Upper lobe of left lung (tissue), 6 donors: ENCODE results near the gene RASIP1. TPM values are rescaled to one million over a fixed set of nuclear protein-coding genes. Genes with fewer than 3 reads are reported as not detected.

Experiments used
- ATAC-seq, 2 donors: fragments of 200-7000 bp; cut with Tn5 transposase; one replicate each; pipeline ENCODE4 v1.9.1; 2022; ENCODE audit warnings: mild to moderate bottlenecking in 2 of 2, moderate library complexity in 2 of 2; ENCODE audit not compliant: low FRiP score in 2 of 2
- DNase-seq, 2 donors: peaks; one replicate each; pipeline ENCODE4 v3.0.0-alpha.2; 2019 to 2020
- H3K27ac ChIP-seq, 4 donors: fragments of 200-600 bp; sonication (generic); one replicate each; pipeline ENCODE4 v1.5.1; 2016 to 2019
- H3K27me3 ChIP-seq, 4 donors: fragments of 200-600 bp; sonication (generic); one replicate each; pipeline ENCODE4 v1.5.1; 2017 to 2019
- H3K36me3 ChIP-seq, 4 donors: fragments of 200-600 bp; sonication (generic); one replicate each; pipeline ENCODE4 v1.5.1; 2016 to 2019
- H3K4me1 ChIP-seq, 4 donors: fragments of 200-600 bp; sonication (generic); one replicate each; pipeline ENCODE4 v1.5.1; 2018 to 2019
- H3K4me3 ChIP-seq, 4 donors: fragments of 200-600 bp; sonication (generic); one replicate each; pipeline ENCODE4 v1.5.1; 2017 to 2019; ENCODE audit warnings: mild to moderate bottlenecking in 2 of 4, moderate library complexity in 1 of 4
- H3K9me3 ChIP-seq, 4 donors: fragments of 200-600 bp; sonication (generic); one replicate each; pipeline ENCODE4 v1.5.1; 2018 to 2019
- EP300 ChIP-seq, 4 donors: sonication (generic); formaldehyde crosslinking; IDR thresholded peaks; one replicate each; pipeline ENCODE4 v1.5.1; 2017; ENCODE audit warnings: antibody characterized with exemption in 4 of 4, control low read depth in 2 of 4
- POLR2A ChIP-seq, 4 donors: fragments of 450-650 bp; IDR thresholded peaks; one replicate each; pipeline ENCODE4 v1.5.1; 2016 to 2017; ENCODE audit warnings: antibody characterized with exemption in 4 of 4, mild to moderate bottlenecking in 2 of 4
- POLR2AphosphoS5 ChIP-seq, 2 donors: sonication (generic); formaldehyde crosslinking; IDR thresholded peaks; one replicate each; pipeline ENCODE4 v1.5.1; 2017; ENCODE audit warnings: antibody characterized with exemption in 2 of 2
- WGBS, 2 donors: methylation state at CpG; one replicate each; pipeline ENCODE4 v1.1.5; 2017 to 2018; 5-methylcytosine and 5-hydroxymethylcytosine counted together
- total RNA-seq, 6 donors: library from RNA; depleted of rRNA in 4 of 6; stranded (reverse); fragments of >200 nt in 4 of 6; gene quantifications; one replicate each; pipeline versions ENCODE4 v1.1.0 to v1.2.1, GENCODE V29; 2016 to 2021
- TF ChIP-seq, protein P1 (sequence below), 6 experiments: fragments of 450-650 bp in 4 of 6; fragments of 200-600 bp in 2 of 6; sonication (generic) in 2 of 6; IDR thresholded peaks; one replicate each; pipeline ENCODE4 v1.5.1; 2016 to 2019; ENCODE audit warnings: antibody characterized with exemption in 6 of 6
- donor health status: DM: no; HTN: no; CAD: no; lungs with moderate emphysema.
- donor health status: DM: no; HTN: yes; CAD: no; lungs with severe emphysema.

The RASIP1 gene
- total RNA-seq, 6 donors from 2014 or later, result 14.7 to 74.4 (median 26.3) TPM

DNA sequence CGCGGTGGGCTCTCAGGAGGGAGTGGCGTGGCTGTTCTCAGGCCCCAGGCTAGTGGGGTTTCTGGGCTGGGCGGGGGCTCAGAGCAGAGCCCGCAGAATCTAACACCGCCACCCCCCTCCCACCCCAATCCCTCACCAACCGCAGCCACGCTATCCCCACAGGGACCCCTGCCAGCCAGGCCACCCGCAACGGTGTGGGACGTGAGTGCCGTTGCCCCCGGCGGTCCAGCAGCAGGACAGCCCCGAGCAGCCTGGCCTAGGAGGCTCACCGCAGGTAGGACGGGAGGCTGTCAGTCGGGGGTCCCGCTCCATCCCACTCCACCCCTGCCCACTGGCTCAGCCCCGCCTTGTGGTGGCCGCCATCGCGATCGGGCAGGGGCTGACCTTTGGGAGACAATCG, 67.4 kb downstream of the RASIP1 start, which contains the start of gene NTN5:
NTN5 (minus strand) TSS at position 24 of the 400 bp plus-strand sequence. CDS start 2,031 bp downstream, outside the sequence.
- H3K4me1 ChIP-seq, result peaks cover 7 to 9% (median 8%) of the 10 kb centered on the region in 4 donors
- no peak within 1 kb of the TSS for H3K27ac ChIP-seq
- no peak for ATAC-seq
- H3K4me3 ChIP-seq, result no peak within 1 kb of the TSS
- TF ChIP-seq POLR2AphosphoS5 (IDR thresholded peaks at IDR 0.05) (no peak), POLR2A (IDR thresholded peaks at IDR 0.05) (no peak), EP300 (IDR thresholded peaks at IDR 0.05) (no peak)
- TF ChIP-seq, protein P1, sequence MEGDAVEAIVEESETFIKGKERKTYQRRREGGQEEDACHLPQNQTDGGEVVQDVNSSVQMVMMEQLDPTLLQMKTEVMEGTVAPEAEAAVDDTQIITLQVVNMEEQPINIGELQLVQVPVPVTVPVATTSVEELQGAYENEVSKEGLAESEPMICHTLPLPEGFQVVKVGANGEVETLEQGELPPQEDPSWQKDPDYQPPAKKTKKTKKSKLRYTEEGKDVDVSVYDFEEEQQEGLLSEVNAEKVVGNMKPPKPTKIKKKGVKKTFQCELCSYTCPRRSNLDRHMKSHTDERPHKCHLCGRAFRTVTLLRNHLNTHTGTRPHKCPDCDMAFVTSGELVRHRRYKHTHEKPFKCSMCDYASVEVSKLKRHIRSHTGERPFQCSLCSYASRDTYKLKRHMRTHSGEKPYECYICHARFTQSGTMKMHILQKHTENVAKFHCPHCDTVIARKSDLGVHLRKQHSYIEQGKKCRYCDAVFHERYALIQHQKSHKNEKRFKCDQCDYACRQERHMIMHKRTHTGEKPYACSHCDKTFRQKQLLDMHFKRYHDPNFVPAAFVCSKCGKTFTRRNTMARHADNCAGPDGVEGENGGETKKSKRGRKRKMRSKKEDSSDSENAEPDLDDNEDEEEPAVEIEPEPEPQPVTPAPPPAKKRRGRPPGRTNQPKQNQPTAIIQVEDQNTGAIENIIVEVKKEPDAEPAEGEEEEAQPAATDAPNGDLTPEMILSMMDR (IDR thresholded peaks at IDR 0.05), result no peak
- peak in 1 of 2 donors; percentile 81 for DNase-seq
- 71 to 82% methylated on average over 13 to 17 of the region's 25 CpGs for WGBS, 2 donors
- no peaks in the 10 kb centered on the region for H3K27me3 ChIP-seq
- H3K9me3 ChIP-seq, result no peaks in the 10 kb centered on the region
- no peaks in the 10 kb centered on the region for H3K36me3 ChIP-seq

DNA sequence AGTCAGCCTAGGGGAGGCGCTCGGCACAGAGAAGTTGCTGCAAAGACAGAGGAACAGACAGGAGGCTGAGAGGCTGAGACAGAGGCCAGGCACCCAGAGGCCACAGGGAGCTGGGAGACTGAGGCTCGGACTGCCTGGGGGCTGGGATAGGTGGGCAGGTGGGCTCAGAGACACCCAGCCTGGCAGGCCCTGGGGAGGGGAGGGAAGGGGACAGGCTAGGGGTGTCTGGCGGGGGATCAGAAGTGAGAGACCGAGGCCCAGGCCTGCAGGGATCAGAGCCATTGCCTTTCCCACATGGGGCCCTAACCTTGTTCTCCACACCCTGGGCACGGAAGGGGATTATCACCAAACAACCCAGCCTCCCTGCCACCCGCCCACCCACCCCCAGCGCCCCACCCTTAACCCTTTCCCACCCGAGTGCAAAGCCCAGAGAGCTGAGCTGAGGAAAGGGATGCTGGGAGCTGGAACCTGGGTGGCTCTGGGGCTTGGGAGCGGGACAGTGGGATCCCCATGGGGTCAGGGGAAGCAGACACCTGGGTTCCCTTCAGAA, 68.9 kb downstream of the RASIP1 start:
- ATAC-seq (no peak), DNase-seq (no peak)
- H3K4me3 ChIP-seq, result no peak overlapping the region
- 86 to 87% methylated on average over 4 to 10 of the region's 10 CpGs for WGBS, 2 donors
- no peaks in the 10 kb centered on the region for H3K36me3 ChIP-seq
- H3K27me3 ChIP-seq, result no peaks in the 10 kb centered on the region
- TF ChIP-seq POLR2A (IDR thresholded peaks at IDR 0.05), result no peak
- H3K9me3 ChIP-seq, result no peaks in the 10 kb centered on the region
- H3K27ac ChIP-seq, result no peak overlapping the region
- peaks cover 7 to 9% (median 8%) of the 10 kb centered on the region in 4 donors for H3K4me1 ChIP-seq

DNA sequence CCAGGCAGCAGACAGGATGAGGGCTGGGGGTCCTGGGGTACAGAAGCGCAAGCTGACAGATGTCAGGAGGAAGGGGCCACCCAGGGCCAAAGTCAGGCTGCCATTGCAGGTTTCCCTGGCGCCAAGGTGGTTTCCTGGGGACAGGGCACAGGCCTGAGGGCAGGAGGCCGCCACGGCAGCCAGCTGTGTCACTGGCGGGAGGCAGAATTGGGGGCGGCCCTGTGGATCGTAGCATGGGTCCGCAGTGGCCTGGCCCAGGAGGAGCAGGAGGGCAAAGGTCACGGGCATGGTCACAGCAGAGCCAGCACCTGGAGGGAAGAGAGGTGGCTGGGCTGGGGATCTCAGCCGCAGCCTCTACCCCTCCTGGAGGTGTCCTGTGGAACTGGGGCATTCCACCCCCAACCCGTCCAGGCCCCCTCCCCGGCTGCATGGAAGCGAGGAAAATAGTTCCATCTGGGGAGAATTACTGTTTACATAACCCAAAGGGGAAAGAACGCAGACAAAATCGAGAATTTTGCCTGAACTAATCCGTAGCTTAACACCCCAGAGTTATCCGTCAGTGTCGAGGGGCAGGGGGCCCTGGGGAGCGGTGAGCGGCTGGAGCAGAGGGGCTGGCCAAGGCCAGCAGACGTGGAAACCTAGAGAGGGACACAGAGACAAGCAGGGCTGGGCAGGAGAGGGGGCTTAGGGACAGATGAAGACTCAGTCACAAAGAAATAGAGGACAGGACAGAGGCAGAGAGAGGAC, 69.5 kb downstream of the RASIP1 start:
- no peaks in the 10 kb centered on the region for H3K27me3 ChIP-seq
- ATAC-seq (no peak), DNase-seq (peak in 1 of 2 donors; percentile 65)
- H3K4me1 ChIP-seq, result peaks cover 7 to 9% (median 8%) of the 10 kb centered on the region in 4 donors
- no peaks in the 10 kb centered on the region for H3K36me3 ChIP-seq
- H3K4me3 ChIP-seq, result no peak overlapping the region
- H3K27ac ChIP-seq, result no peak overlapping the region
- TF ChIP-seq, protein P1 (IDR thresholded peaks at IDR 0.05), result no peak
- no peak for TF ChIP-seq EP300 (IDR thresholded peaks at IDR 0.05)
- 89 to 91% methylated on average over 20 to 21 of the region's 21 CpGs for WGBS, 2 donors
- no peaks in the 10 kb centered on the region for H3K9me3 ChIP-seq

Other genes starting within 250 kb of the RASIP1 start
- 10 to 100 TPM in 4 of 6 donors, 1 to 10 TPM in 2; 4.9 to 45.1 (median 13.1) TPM for gene LMTK3, start 228.8 kb downstream of the RASIP1 start, total RNA-seq
- 10 to 100 TPM; 10.5 to 19.6 (median 15.2) TPM for gene SULT2B1, start 188.4 kb downstream of the RASIP1 start, total RNA-seq
- gene SPACA4, start 133.9 kb downstream of the RASIP1 start, total RNA-seq, result under 1 TPM in 1 of 6 donors, not detected in 5; 0.27 TPM
- gene FAM83E, start 125.5 kb downstream of the RASIP1 start, total RNA-seq, result 10 to 100 TPM; 24.0 to 87.3 (median 43.3) TPM
- gene RPL18, start 121.4 kb downstream of the RASIP1 start, total RNA-seq, result 1,000 to 10,000 TPM in 5 of 6 donors, 100 to 1,000 TPM in 1; 950 to 1,930 (median 1,443) TPM
- 10 to 100 TPM in 5 of 6 donors, 1 to 10 TPM in 1; 9.1 to 50.3 (median 26.8) TPM for gene SPHK2, start 121.1 kb downstream of the RASIP1 start, total RNA-seq
- gene DBP, start 103.2 kb downstream of the RASIP1 start, total RNA-seq, result 10 to 100 TPM in 3 of 6 donors, 1 to 10 TPM in 3; 5.2 to 25.4 (median 10.0) TPM
- gene CA11, start 94.4 kb downstream of the RASIP1 start, total RNA-seq, result 1 to 10 TPM; 2.1 to 8.1 (median 5.3) TPM
- gene NTN5, start 67.6 kb downstream of the RASIP1 start, total RNA-seq, result 1 to 10 TPM in 3 of 6 donors, under 1 TPM in 2, not detected in 1; 0.57 to 3.1 (median 1.0) TPM
- gene FUT2, start 44.6 kb downstream of the RASIP1 start, total RNA-seq, result 1 to 10 TPM in 3 of 6 donors, under 1 TPM in 2, not detected in 1; 0.15 to 4.7 (median 1.9) TPM
- gene MAMSTR, start 20.9 kb downstream of the RASIP1 start, total RNA-seq, result 1 to 10 TPM in 5 of 6 donors, not detected in 1; 1.1 to 3.1 (median 1.3) TPM
- 1 to 10 TPM in 5 of 6 donors, not detected in 1; 1.4 to 4.2 (median 2.5) TPM for gene IZUMO1, start 6.3 kb upstream of the RASIP1 start, total RNA-seq
- gene FUT1, start 12.0 kb upstream of the RASIP1 start, total RNA-seq, result 10 to 100 TPM in 3 of 6 donors, 1 to 10 TPM in 3; 7.2 to 17.4 (median 10.1) TPM
- not detected for gene FGF21, start 14.9 kb upstream of the RASIP1 start, total RNA-seq
- 100 to 1,000 TPM in 1 of 6 donors, 10 to 100 TPM in 5; 50.7 to 221 (median 81.2) TPM for gene BCAT2, start 70.4 kb upstream of the RASIP1 start, total RNA-seq
- 10 to 100 TPM; 13.8 to 65.0 (median 28.5) TPM for gene HSD17B14, start 95.9 kb upstream of the RASIP1 start, total RNA-seq
- gene PLEKHA4, start 128.0 kb upstream of the RASIP1 start, total RNA-seq, result 10 to 100 TPM in 5 of 6 donors, 1 to 10 TPM in 1; 6.3 to 34.9 (median 21.2) TPM
- gene PPP1R15A, start 131.8 kb upstream of the RASIP1 start, total RNA-seq, result 100 to 1,000 TPM in 5 of 6 donors, 10 to 100 TPM in 1; 96.2 to 194 (median 114) TPM
- 1 to 10 TPM in 1 of 6 donors, under 1 TPM in 2, not detected in 3; 0.30 to 4.9 (median 0.86) TPM for gene TULP2, start 158.1 kb upstream of the RASIP1 start, total RNA-seq
- 100 to 1,000 TPM; 278 to 463 (median 341) TPM for gene NUCB1, start 159.7 kb upstream of the RASIP1 start, total RNA-seq
- gene DHDH, start 193.1 kb upstream of the RASIP1 start, total RNA-seq, result 1 to 10 TPM; 1.9 to 6.3 (median 2.8) TPM
- gene BAX, start 214.3 kb upstream of the RASIP1 start, total RNA-seq, result 100 to 1,000 TPM in 4 of 6 donors, 10 to 100 TPM in 2; 68.1 to 143 (median 112) TPM
- gene FTL, start 224.7 kb upstream of the RASIP1 start, total RNA-seq, result over 10,000 TPM in 3 of 6 donors, 1,000 to 10,000 TPM in 3; 5,928 to 23,282 (median 11,982) TPM